HepG2 (cell line): ENCODE results near the gene IGF2BP3. TPM values are rescaled to one million over a fixed set of nuclear protein-coding genes. Genes with fewer than 3 reads are reported as not detected.

Experiments
- ATF1 ChIP-seq: IDR thresholded peaks from 2 replicates; pipeline ENCODE4 v1.6.1; 2016; ENCODE audit warnings: mild to moderate bottlenecking, control low read depth
- BRCA1 ChIP-seq: sonication (generic); formaldehyde crosslinking; IDR thresholded peaks from 2 replicates; pipeline ENCODE4 v1.4.0; 2020; ENCODE audit warnings: missing genetic modification reagents
- DNMT3B ChIP-seq: conservative IDR thresholded peaks from 2 replicates; pipeline ENCODE4 v1.6.1; 2016; ENCODE audit warnings: missing biosample characterization, control low read depth
- FOXA1 ChIP-seq, 2 experiments: fragments of 450-650 bp in 1 of 2; sonication (generic) in 1 of 2; formaldehyde crosslinking in 1 of 2; IDR thresholded peaks; 2 replicates each; pipeline versions ENCODE4 v1.4.0 to v1.6.1; 2016 to 2020; ENCODE audit warnings: missing genetic modification reagents in 1 of 2
- FOXA3 ChIP-seq: IDR thresholded peaks from 2 replicates; pipeline ENCODE4 v1.6.1; 2016; ENCODE audit warnings: missing genetic modification reagents, missing compliant biosample characterization
- FOXP4 ChIP-seq: sonication (generic); formaldehyde crosslinking; IDR thresholded peaks from 2 replicates; pipeline ENCODE4 v1.4.0; 2020; ENCODE audit warnings: missing genetic modification reagents
- HNF1B ChIP-seq: sonication (generic); formaldehyde crosslinking; IDR thresholded peaks from 2 replicates; pipeline ENCODE4 v1.5.1; 2020; ENCODE audit warnings: mild to moderate bottlenecking, moderate library complexity, missing genetic modification reagents
- IRF2 ChIP-seq: IDR thresholded peaks from 2 replicates; pipeline ENCODE4 v1.6.1; 2018; ENCODE audit warnings: missing genetic modification reagents, missing compliant biosample characterization
- NFKBIZ ChIP-seq: IDR thresholded peaks from 2 replicates; pipeline ENCODE4 v1.6.1; 2018; ENCODE audit warnings: missing genetic modification reagents, missing compliant biosample characterization
- NR2F1 ChIP-seq, 2 experiments: fragments of 450-650 bp in 1 of 2; formaldehyde crosslinking in 1 of 2; IDR thresholded peaks; 2 replicates each; pipeline versions ENCODE4 v1.5.0 to v1.6.1; 2016 to 2020; ENCODE audit warnings: mild to moderate bottlenecking in 1 of 2, missing compliant biosample characterization in 1 of 2, missing genetic modification reagents in 1 of 2, moderate library complexity in 1 of 2
- POGK ChIP-seq: sonication (generic); formaldehyde crosslinking; conservative IDR thresholded peaks from 2 replicates; pipeline ENCODE4 v1.8.0; 2022; ENCODE audit warnings: mild to moderate bottlenecking, moderate library complexity, missing genetic modification reagents
- POGZ ChIP-seq: sonication (generic); formaldehyde crosslinking; IDR thresholded peaks from 2 replicates; pipeline ENCODE4 v1.4.0; 2020; ENCODE audit warnings: mild to moderate bottlenecking, missing genetic modification reagents
- SALL2 ChIP-seq: sonication (generic); formaldehyde crosslinking; IDR thresholded peaks from 2 replicates; pipeline ENCODE4 v1.8.1; 2023; ENCODE audit warnings: mild to moderate bottlenecking, missing genetic modification reagents, inconsistent platforms
- SMAD3 ChIP-seq: sonication (generic); formaldehyde crosslinking; IDR thresholded peaks from 2 replicates; pipeline ENCODE4 v1.4.0; 2020; ENCODE audit warnings: missing genetic modification reagents
- TCF12 ChIP-seq, 2 experiments: fragments of 450-650 bp in 1 of 2; sonication (generic) in 1 of 2; formaldehyde crosslinking in 1 of 2; IDR thresholded peaks; 2 replicates each; pipeline versions ENCODE4 v1.6.1 to v1.8.0; 2017 to 2022; ENCODE audit warnings: antibody characterized with exemption in 1 of 2, mild to moderate bottlenecking in 1 of 2, missing genetic modification reagents in 1 of 2, moderate library complexity in 1 of 2
- TEAD3 ChIP-seq: optimal IDR thresholded peaks from 2 replicates; pipeline ENCODE3; 2016; ENCODE audit warnings: borderline replicate concordance
- TFDP1 ChIP-seq: IDR thresholded peaks from 2 replicates; pipeline ENCODE4 v1.6.1; 2016; ENCODE audit warnings: missing compliant biosample characterization, missing genetic modification reagents, borderline replicate concordance
- ZBTB37 ChIP-seq: sonication (generic); formaldehyde crosslinking; IDR thresholded peaks from 2 replicates; pipeline ENCODE4 v1.4.0; 2020; ENCODE audit warnings: mild to moderate bottlenecking, missing genetic modification reagents
- ZNF124 ChIP-seq: sonication (generic); formaldehyde crosslinking; IDR thresholded peaks from 2 replicates; pipeline ENCODE4 v1.4.0; 2020; ENCODE audit warnings: missing genetic modification reagents
- ZNF549 ChIP-seq: sonication (generic); formaldehyde crosslinking; IDR thresholded peaks from 2 replicates; pipeline ENCODE4 v1.5.0; 2020; ENCODE audit warnings: missing genetic modification reagents
- ZNF678 ChIP-seq: sonication (generic); formaldehyde crosslinking; IDR thresholded peaks from 2 replicates; pipeline ENCODE4 v1.4.0; 2020; ENCODE audit warnings: mild to moderate bottlenecking, missing genetic modification reagents
- polyA plus RNA-seq, 8 experiments: library from polyadenylated mRNA; depleted of rRNA in 3 of 8; stranded (reverse) in 7 of 8; unstranded in 1 of 8; fragments of >200 nt; fragmentation: Illumina TruSeq in 4 of 8; extraction: Trizol in 4 of 8; gene quantifications; 2 replicates each; pipeline versions ENCODE4 v1.2.1 to v1.2.3, GENCODE V29; 2011 to 2016; ENCODE audit warnings: low read depth in 4 of 8, missing spikeins in 1 of 8, mixed read lengths in 1 of 8; ENCODE audit not compliant: insufficient read depth in 1 of 8
- total RNA-seq, 5 experiments: library from RNA; depleted of rRNA; stranded (reverse); fragments of >200 nt; fragmentation: Illumina TruSeq; extraction: Trizol; gene quantifications; 2 replicates each; pipeline ENCODE4 v1.2.3, GENCODE V29; 2016; ENCODE audit warnings: low read depth in 1 of 5

Gene IGF2BP3
- total and polyA plus RNA-seq, 2 of the 13 experiments (the other 11 are each of a cell fraction or from before 2014, with no cell fraction given) = 37.7 to 39.5 TPM

- TF ChIP-seq FOXP4 = peak; percentile 94
- TF ChIP-seq ZNF124 (CRISPR knock-in tag) = 0 out of 2 replicates have a peak, but pooled peaks have one; percentile 69
- TF ChIP-seq SMAD3 (CRISPR knock-in tag) = peak; percentile 89
- peak; percentile 65; the same call in 1 of the 2 replicates for TF ChIP-seq ZBTB37 (CRISPR knock-in tag)
- TF ChIP-seq TFDP1 (CRISPR knock-in tag) = peak; percentile 36; the same call in 1 of the 2 replicates
- TF ChIP-seq ZNF549 (CRISPR knock-in tag) = no peak
- peak; percentile 84 to 94; a peak in 3 of 4 replicates for TF ChIP-seq NR2F1 (CRISPR knock-in tag; IDR thresholded peaks at IDR 0.05)
- TF ChIP-seq TEAD3 (CRISPR knock-in tag) = peak; percentile 86
- TF ChIP-seq ATF1 (CRISPR knock-in tag) = peak; percentile 72
- 0 out of 2 replicates have a peak, but pooled peaks have one; percentile 74 for TF ChIP-seq DNMT3B
- peak; percentile 64; the same call in 1 of the 2 replicates for TF ChIP-seq POGZ (CRISPR knock-in tag)
- peak; percentile 93; the same call in 1 of the 2 replicates for TF ChIP-seq NFKBIZ (CRISPR knock-in tag)
- TF ChIP-seq ZNF678 (CRISPR knock-in tag) = no peak
- 0 out of 2 replicates have a peak, but pooled peaks have one; percentile 31 for TF ChIP-seq BRCA1
- peak; percentile 73; the same call in 1 of the 2 replicates for TF ChIP-seq IRF2 (CRISPR knock-in tag)
- no peak for TF ChIP-seq TCF12 (IDR thresholded peaks at IDR 0.05)
- TF ChIP-seq TCF12 (CRISPR knock-in tag; IDR thresholded peaks at IDR 0.05) = 0 out of 2 replicates have a peak, but pooled peaks have one; percentile 29
- peak; percentile 98 for TF ChIP-seq FOXA3
- no peak for TF ChIP-seq SALL2
- TF ChIP-seq HNF1B (CRISPR knock-in tag) = no peak
- TF ChIP-seq FOXA1 (IDR thresholded peaks at IDR 0.05) = peak; percentile 70
- peak; percentile 98 for TF ChIP-seq FOXA1 (CRISPR knock-in tag; IDR thresholded peaks at IDR 0.05)
- 0 out of 2 replicates have a peak, but pooled peaks have one; percentile 10 for TF ChIP-seq POGK
Observed at GRCh38 chr7:23334482-23335056, 135.7 kb downstream of the IGF2BP3 start (continued).
